Measurements from ENCODE around the gene SF1.

DNA sequence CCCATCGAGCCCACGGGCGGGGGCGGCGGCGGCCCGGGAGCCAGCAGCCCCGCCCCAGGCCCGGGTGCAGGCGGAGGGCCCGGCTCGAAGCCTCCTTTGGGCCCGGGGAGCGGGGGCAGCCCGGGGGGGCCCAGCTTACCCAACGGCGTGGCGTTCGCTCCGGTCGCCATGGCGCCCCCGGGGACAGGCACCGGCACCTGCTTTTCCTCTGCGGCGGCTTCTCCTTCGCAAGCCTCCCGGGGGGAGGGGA lies 194 bp downstream of the SF1 start:
- no peak for TF ChIP-seq EZH2 (IDR thresholded peaks at IDR 0.05; ENCODE audit: borderline replicate concordance)
- TF ChIP-seq, protein P1, sequence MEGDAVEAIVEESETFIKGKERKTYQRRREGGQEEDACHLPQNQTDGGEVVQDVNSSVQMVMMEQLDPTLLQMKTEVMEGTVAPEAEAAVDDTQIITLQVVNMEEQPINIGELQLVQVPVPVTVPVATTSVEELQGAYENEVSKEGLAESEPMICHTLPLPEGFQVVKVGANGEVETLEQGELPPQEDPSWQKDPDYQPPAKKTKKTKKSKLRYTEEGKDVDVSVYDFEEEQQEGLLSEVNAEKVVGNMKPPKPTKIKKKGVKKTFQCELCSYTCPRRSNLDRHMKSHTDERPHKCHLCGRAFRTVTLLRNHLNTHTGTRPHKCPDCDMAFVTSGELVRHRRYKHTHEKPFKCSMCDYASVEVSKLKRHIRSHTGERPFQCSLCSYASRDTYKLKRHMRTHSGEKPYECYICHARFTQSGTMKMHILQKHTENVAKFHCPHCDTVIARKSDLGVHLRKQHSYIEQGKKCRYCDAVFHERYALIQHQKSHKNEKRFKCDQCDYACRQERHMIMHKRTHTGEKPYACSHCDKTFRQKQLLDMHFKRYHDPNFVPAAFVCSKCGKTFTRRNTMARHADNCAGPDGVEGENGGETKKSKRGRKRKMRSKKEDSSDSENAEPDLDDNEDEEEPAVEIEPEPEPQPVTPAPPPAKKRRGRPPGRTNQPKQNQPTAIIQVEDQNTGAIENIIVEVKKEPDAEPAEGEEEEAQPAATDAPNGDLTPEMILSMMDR (IDR thresholded peaks at IDR 0.05; ENCODE audit: poor library complexity), result no peak
